ENCODE data around the gene NTMT1.

- TF ChIP-seq, protein P1, sequence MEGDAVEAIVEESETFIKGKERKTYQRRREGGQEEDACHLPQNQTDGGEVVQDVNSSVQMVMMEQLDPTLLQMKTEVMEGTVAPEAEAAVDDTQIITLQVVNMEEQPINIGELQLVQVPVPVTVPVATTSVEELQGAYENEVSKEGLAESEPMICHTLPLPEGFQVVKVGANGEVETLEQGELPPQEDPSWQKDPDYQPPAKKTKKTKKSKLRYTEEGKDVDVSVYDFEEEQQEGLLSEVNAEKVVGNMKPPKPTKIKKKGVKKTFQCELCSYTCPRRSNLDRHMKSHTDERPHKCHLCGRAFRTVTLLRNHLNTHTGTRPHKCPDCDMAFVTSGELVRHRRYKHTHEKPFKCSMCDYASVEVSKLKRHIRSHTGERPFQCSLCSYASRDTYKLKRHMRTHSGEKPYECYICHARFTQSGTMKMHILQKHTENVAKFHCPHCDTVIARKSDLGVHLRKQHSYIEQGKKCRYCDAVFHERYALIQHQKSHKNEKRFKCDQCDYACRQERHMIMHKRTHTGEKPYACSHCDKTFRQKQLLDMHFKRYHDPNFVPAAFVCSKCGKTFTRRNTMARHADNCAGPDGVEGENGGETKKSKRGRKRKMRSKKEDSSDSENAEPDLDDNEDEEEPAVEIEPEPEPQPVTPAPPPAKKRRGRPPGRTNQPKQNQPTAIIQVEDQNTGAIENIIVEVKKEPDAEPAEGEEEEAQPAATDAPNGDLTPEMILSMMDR (IDR thresholded peaks at IDR 0.05): no peak
- TF ChIP-seq POLR2A (IDR thresholded peaks at IDR 0.05): no peak
Observed at GRCh38 chr9:129671519-129671918, 45.6 kb downstream of the NTMT1 start.

Data from thyroid gland (tissue), 4 donors.